Medulla oblongata (tissue), 1 donor: ENCODE results near the gene CYP21A2.
"Not testable (repeated sequence)": the region's sequence is repeated elsewhere in the genome, so short reads cannot be mapped to it uniquely, and the experiment has no call there.

ENCODE experiments used
- DNase-seq: peaks from one replicate; pipeline ENCODE4 v3.0.0-alpha.2; 2015; ENCODE audit errors: extremely low spot score

CYP21A2 gene

DNA sequence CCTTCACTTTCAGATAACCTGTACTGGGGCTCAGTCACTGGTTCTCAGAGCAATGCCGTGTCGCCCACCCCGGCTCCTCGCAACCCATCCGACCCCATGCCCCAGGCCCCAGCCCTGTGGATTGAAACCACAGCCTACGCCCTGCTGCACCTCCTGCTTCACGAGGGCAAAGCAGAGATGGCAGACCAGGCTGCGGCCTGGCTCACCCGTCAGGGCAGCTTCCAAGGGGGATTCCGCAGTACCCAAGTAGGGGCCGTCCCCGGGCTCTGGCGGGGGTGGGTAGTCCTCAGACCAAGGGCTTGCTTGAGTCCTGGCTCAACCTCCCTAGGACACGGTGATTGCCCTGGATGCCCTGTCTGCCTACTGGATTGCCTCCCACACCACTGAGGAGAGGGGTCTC lies 8.7 kb upstream of the CYP21A2 start:
- not testable (repeated sequence) for DNase-seq

GRCh38 chr6:32035283-32036013 lies 2.8 kb upstream of the CYP21A2 start:
- DNase-seq: not testable (repeated sequence)

- not testable (repeated sequence) for DNase-seq
Measured at GRCh38 chr6:32037136-32037535, 1.1 kb upstream of the CYP21A2 start.

GRCh38 chr6:32038878-32039277 lies 663 bp downstream of the CYP21A2 start:
- not testable (repeated sequence) for DNase-seq

- not testable (repeated sequence) for DNase-seq
Measured at GRCh38 chr6:32039321-32040274, 1.4 kb downstream of the CYP21A2 start.

- not testable (repeated sequence) for DNase-seq
Measured at GRCh38 chr6:32040299-32041049, 2.3 kb downstream of the CYP21A2 start.

DNA sequence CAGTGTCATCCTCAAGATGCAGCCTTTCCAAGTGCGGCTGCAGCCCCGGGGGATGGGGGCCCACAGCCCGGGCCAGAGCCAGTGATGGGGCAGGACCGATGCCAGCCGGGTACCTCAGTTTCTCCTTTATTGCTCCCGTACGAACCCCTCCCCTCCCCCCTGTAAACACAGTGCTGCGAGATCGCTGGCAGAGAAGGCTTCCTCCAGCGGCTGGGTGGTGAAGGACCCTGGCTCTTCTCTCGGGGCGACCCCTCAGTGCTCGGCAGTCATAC lies 2.8 kb downstream of the CYP21A2 start:
- not testable (repeated sequence) for DNase-seq

DNA sequence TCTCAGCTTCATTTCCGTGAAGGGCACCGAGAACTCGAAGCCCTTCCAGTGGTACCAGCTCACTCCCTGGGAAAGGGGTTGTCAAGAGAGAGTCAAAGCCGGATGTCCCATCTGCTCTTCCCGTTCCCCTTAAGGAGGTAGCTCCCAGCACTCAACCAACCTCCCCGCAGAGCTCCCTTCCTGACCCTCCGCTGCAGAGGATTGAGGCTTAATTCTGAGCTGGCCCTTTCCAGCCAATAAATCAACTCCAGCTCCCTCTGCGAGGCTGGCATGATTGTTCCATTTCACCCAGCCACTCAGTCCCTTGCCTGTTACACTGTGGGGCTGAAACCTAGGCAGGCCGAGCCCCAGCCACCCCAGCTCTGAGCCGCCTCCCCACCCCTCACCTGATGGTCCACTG lies 3.2 kb downstream of the CYP21A2 start:
- not testable (repeated sequence) for DNase-seq

DNA sequence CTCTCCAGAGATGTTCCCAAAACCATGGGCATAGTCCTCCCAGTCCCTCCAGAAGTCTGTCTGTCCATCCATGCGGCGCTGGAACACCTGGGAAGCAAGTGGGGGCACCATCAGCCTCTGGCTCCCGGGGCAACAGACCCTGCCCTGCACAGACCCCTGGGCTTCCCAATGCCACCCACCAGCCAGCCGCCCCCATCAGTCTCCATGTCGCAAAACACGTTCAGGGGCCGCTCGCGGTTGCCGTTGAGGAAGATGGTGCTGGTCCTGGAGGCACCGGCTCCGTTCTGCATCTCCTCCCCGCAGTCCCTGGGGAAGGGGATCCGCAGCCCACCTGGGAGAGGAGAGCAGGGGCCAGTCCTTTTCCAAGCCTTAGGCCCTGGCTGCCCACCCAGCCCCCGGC lies 4.1 kb downstream of the CYP21A2 start:
- DNase-seq: not testable (repeated sequence)

- not testable (repeated sequence) for DNase-seq
Measured at GRCh38 chr6:32043589-32044380, 5.6 kb downstream of the CYP21A2 start.

DNA sequence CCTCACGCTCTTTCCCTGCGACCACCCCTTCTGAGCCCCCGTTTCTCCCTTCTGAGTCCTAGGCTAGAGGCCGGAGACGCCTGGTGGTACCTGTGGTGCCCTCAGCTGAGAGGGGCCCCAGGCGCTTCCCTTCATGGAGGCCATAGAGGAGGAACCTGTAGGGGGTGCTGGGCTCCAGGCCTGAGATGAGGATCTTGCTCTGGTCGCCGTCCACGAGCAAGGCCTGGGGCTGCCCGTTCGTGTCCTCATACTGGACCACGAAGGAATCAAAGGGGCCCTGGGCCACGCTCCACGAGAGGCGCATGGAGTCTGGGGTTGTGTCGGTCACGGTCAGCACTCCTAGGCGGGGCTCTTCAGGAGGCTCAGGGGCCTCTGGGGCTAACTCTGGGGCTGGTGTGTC lies 6.7 kb downstream of the CYP21A2 start:
- not testable (repeated sequence) for DNase-seq

DNA sequence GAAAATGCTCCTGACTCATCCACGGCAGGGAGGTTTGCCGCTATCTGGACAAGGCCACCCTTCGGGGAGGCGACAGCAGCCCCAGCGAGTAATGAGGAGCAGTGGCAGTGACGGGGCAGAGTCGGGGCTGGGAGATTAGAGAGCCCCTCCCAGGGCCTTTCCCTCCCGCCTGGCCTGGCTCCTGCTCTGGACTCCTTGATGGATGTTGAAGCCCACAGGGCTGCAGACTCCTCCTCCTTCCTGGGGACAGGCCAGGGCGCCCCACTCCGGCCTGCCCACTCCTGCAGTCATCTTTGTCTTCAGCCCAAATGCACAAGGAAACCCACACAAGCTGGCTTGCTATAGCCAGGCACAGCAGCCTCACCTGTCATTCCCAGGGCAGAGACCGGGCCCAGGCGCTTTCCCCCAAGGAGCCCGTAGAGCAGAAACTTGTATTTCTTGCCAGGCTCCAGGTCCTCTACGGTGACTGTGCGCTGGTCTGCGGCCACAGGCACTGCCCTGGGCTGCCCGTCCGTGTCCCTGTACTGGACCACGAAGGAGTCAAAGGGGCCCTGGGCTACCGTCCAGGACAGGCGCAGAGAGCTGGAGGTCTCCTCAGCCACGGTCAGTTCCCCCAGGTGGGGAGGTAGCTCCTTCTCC lies 7.7 kb downstream of the CYP21A2 start:
- no peak for DNase-seq

GRCh38 chr6:32046450-32047083 lies 8.4 kb downstream of the CYP21A2 start:
- DNase-seq: peak; percentile 34

DNA sequence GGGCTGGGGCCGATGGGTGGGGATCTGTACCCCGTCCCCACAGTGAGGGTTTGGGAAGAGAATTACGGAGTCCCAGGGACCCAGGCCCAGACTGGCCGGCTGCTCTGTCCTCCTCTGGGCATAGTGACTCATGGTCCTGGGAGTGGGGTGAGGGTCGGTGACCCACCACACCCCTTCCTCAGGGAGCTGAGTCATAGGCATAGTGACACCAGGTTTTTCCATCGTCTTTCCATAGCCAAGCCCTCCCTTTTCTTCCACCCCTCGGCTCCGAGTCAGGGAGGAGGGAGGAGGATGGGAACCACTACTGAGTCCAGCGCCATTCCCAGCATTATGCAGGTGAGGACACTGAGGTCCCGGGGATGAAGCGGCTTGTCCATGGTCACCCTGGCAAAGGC lies 8.9 kb downstream of the CYP21A2 start:
- DNase-seq: peak; percentile 37

GRCh38 chr6:32047539-32047854 lies 9.3 kb downstream of the CYP21A2 start:
- no peak for DNase-seq

GRCh38 chr6:32047855-32048766 lies 9.9 kb downstream of the CYP21A2 start:
- peak; percentile 64 for DNase-seq

DNA sequence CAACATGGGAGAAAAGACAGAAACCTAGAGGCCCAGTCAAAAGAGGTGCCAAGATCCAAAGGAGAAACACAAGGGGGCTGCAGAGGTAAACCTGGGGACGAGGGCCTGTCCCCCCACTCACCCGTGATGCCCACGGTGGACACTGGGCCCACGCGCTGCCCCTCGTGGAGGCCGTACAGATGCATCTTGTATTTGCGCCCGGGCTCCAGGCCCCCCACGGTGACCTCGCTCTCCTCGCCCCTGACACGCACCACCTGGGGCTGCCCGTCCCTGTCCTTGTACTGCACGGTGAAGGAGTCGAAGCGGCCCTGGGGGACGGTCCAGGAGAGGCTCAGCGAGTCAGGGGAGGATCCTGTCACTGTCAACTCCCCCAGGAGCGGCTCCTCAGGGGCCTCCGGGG lies 10.9 kb downstream of the CYP21A2 start:
- DNase-seq: not testable (repeated sequence)

DNA sequence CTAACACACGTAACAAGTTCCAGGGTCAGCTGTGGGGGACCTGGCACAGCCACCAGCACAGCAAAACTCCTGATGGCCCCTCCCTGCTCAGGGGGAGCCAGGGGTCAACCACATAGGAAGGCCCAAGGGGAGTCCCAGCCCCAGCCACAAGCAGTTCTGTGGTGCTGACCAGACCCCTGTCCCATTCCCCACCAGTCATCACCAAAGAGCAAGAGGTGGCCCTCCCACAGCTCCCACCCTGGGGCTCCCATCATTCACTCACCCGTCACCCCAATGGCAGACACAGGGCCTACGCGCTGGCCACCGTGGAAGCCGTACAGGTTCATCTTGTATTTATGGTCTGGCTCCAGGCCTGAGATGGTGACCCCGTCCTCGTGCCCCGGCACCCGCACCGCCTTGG lies 11.5 kb downstream of the CYP21A2 start:
- not testable (repeated sequence) for DNase-seq

GRCh38 chr6:32050562-32050961 lies 12.3 kb downstream of the CYP21A2 start:
- no peak for DNase-seq
